Tibial nerve (tissue), 4 donors: ENCODE measurements around the gene DTNBP1. TPM values are rescaled to one million over a fixed set of nuclear protein-coding genes. Genes with fewer than 3 reads are reported as not detected.
A peak's percentile ranks its signal among the peaks of the same experiment; 100 is the strongest.

Experiments used
- DNase-seq, 2 donors: peaks; one replicate each; pipeline ENCODE4 v3.0.0-alpha.2; 2019; ENCODE audit warnings: low spot score in 2 of 2
- H3K27ac ChIP-seq, 4 donors: fragments of 200-600 bp; sonication (generic) in 3 of 4; one replicate each; pipeline ENCODE4 v1.5.1; 2017 to 2019; ENCODE audit warnings: mild to moderate bottlenecking in 1 of 4
- H3K27me3 ChIP-seq, 2 donors: fragments of 200-600 bp; sonication (generic) in 1 of 2; one replicate each; pipeline versions ENCODE4 v1.5.1 to v1.6.0; 2017 to 2019
- H3K36me3 ChIP-seq, 3 donors: fragments of 200-600 bp; sonication (generic); one replicate each; pipeline ENCODE4 v1.5.1; 2018 to 2019
- H3K4me1 ChIP-seq, 4 donors: fragments of 200-600 bp; sonication (generic) in 3 of 4; one replicate each; pipeline ENCODE4 v1.5.1; 2017 to 2019
- H3K4me3 ChIP-seq, 4 donors: fragments of 200-600 bp; sonication (generic) in 3 of 4; one replicate each; pipeline ENCODE4 v1.5.1; 2017 to 2019; ENCODE audit warnings: mild to moderate bottlenecking in 1 of 4, moderate library complexity in 1 of 4
- H3K9me3 ChIP-seq, 4 donors: fragments of 200-600 bp; sonication (generic) in 3 of 4; one replicate each; pipeline ENCODE4 v1.5.1; 2017 to 2019
- EP300 ChIP-seq, 2 donors: sonication (generic); formaldehyde crosslinking; IDR thresholded peaks; one replicate each; pipeline ENCODE4 v1.6.1; 2017; ENCODE audit warnings: antibody characterized with exemption in 2 of 2, mild to moderate bottlenecking in 1 of 2
- POLR2A ChIP-seq, 2 donors: fragments of 450-650 bp; IDR thresholded peaks; one replicate each; pipeline ENCODE4 v1.6.1; 2017; ENCODE audit warnings: antibody characterized with exemption in 2 of 2, mild to moderate bottlenecking in 2 of 2, moderate library complexity in 2 of 2
- whole genome bisulfite sequencing, 2 donors: methylation state at CpG; one replicate each; pipeline ENCODE4 v1.1.5; 2018; 5-methylcytosine and 5-hydroxymethylcytosine counted together
- total RNA-seq, 4 donors: library from RNA; depleted of rRNA; stranded (reverse); fragments of >200 nt; gene quantifications; one replicate each; pipeline ENCODE4 v1.1.0, GENCODE V29; 2016
- TF ChIP-seq, protein P1 (sequence below), 5 experiments: fragments of 200-600 bp in 3 of 5; fragments of 450-650 bp in 2 of 5; sonication (generic) in 3 of 5; IDR thresholded peaks; one replicate each; pipeline ENCODE4 v1.5.1; 2016 to 2019; ENCODE audit warnings: antibody characterized with exemption in 5 of 5, mild to moderate bottlenecking in 3 of 5, moderate library complexity in 2 of 5

The DTNBP1 gene
- total RNA-seq, 4 donors from 2014 or later, result 14.7 to 36.6 (median 16.1) TPM

DNA sequence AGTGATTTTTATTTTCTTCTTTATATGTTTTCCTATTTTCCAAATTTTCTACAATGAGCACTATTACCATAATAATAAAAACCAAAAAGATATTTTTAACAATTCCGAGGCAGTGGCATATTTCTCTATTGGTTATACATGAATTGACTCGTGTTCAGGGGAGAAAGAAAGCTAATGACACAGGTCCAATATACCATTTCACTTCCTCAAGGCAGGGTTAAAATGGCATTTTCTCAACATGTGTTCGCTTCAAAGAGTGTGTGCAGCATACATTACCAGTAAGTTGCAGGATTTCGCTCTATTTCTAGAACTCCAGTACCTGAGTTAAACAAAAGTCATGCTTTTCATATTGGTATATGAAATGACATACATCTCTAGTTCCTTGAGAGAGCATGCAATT lies 35.1 kb upstream of the DTNBP1 start:
- 91 to 95% methylated on average over 4 of the region's 4 CpGs for WGBS, 2 donors

DNA sequence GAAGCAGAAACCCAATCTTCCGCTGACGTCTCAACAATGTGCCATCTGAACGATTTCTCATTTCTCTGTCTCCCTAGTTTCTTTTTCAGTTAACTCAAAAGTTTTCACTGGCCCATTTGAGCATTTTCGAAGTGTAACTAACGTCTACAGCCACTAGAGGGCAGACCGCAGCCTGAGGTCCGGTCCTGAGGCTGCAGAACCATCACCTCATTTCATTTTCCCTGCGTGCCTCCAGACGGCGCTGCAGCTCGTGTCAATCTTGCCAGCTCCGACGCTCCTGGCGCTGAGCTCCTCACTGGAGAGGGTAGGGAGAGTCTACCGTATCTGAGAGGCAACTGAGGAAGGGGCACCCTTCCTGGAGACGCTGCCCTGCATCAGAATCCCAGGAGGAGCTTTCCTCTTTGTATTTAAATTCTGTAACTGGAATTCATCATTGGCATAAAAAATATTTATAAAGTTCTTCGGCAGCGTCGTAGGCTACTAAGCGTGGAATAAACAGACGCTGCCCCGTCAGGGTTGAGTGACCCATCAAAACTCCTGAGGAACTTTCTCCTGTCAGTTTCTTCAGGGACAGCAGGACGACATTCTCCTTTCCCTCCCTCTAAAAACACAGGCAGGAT lies 28.5 kb upstream of the DTNBP1 start:
- 16 to 18% methylated on average over 23 of the region's 23 CpGs for WGBS, 2 donors
- H3K27ac ChIP-seq, result peak overlapping the region in 2 of 4 donors; percentile 36 to 58
- TF ChIP-seq POLR2A (IDR thresholded peaks at IDR 0.05) (no peak), EP300 (IDR thresholded peaks at IDR 0.05) (peak in 1 of 2 donors; percentile 82)
- TF ChIP-seq, protein P1, sequence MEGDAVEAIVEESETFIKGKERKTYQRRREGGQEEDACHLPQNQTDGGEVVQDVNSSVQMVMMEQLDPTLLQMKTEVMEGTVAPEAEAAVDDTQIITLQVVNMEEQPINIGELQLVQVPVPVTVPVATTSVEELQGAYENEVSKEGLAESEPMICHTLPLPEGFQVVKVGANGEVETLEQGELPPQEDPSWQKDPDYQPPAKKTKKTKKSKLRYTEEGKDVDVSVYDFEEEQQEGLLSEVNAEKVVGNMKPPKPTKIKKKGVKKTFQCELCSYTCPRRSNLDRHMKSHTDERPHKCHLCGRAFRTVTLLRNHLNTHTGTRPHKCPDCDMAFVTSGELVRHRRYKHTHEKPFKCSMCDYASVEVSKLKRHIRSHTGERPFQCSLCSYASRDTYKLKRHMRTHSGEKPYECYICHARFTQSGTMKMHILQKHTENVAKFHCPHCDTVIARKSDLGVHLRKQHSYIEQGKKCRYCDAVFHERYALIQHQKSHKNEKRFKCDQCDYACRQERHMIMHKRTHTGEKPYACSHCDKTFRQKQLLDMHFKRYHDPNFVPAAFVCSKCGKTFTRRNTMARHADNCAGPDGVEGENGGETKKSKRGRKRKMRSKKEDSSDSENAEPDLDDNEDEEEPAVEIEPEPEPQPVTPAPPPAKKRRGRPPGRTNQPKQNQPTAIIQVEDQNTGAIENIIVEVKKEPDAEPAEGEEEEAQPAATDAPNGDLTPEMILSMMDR (IDR thresholded peaks at IDR 0.05), result peak; percentile 95 to 99 (median 98)
- H3K27me3 ChIP-seq, result no peaks in the 10 kb centered on the region
- no peaks in the 10 kb centered on the region for H3K9me3 ChIP-seq
- no peaks in the 10 kb centered on the region for H3K36me3 ChIP-seq
- H3K4me1 ChIP-seq, result peaks cover 0 to 15% (median 7%) of the 10 kb centered on the region in 4 donors
- H3K4me3 ChIP-seq, result peak overlapping the region in 2 of 4 donors; percentile 3 to 43
- DNase-seq, result peak; percentile 60 to 74

More for the DNA sequence above, 35.1 kb upstream of the DTNBP1 start:
- Histone ChIP-seq H3K4me3 (no peak overlapping the region), H3K36me3 (no peaks in the 10 kb centered on the region), H3K27me3 (no peaks in the 10 kb centered on the region), H3K9me3 (no peaks in the 10 kb centered on the region), H3K4me1 (no peaks in the 10 kb centered on the region), H3K27ac (no peak overlapping the region)
- DNase-seq, result no peak
- TF ChIP-seq, protein P1 (IDR thresholded peaks at IDR 0.05), result no peak

DNA sequence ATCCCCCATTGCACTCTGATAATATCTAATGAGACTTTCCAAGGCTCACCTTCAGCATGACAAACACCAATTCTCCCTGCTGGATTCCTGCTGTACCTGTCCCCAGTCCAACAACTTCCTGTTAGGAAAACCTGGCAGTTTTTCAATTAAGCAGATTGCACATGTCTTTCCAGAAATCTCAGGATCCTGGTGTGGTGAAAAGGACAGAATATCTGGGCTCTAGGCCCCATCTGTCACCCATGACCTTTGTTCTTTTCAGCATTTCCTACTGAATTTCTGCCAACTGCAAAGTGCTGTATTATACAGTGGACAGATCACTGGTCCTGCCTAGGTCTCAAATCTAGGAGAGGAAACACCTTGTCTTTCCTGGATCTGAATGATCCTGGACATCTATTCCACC lies 27.7 kb upstream of the DTNBP1 start:
- no peak for DNase-seq
- Histone ChIP-seq H3K36me3 (no peaks in the 10 kb centered on the region), H3K9me3 (no peaks in the 10 kb centered on the region), H3K4me1 (peaks cover 0 to 15% (median 7%) of the 10 kb centered on the region in 4 donors), H3K4me3 (no peak overlapping the region), H3K27me3 (no peaks in the 10 kb centered on the region), H3K27ac (no peak overlapping the region)
- TF ChIP-seq, protein P1 (IDR thresholded peaks at IDR 0.05), result no peak
- TF ChIP-seq EP300 (IDR thresholded peaks at IDR 0.05) (no peak), POLR2A (IDR thresholded peaks at IDR 0.05) (no peak)

DNA sequence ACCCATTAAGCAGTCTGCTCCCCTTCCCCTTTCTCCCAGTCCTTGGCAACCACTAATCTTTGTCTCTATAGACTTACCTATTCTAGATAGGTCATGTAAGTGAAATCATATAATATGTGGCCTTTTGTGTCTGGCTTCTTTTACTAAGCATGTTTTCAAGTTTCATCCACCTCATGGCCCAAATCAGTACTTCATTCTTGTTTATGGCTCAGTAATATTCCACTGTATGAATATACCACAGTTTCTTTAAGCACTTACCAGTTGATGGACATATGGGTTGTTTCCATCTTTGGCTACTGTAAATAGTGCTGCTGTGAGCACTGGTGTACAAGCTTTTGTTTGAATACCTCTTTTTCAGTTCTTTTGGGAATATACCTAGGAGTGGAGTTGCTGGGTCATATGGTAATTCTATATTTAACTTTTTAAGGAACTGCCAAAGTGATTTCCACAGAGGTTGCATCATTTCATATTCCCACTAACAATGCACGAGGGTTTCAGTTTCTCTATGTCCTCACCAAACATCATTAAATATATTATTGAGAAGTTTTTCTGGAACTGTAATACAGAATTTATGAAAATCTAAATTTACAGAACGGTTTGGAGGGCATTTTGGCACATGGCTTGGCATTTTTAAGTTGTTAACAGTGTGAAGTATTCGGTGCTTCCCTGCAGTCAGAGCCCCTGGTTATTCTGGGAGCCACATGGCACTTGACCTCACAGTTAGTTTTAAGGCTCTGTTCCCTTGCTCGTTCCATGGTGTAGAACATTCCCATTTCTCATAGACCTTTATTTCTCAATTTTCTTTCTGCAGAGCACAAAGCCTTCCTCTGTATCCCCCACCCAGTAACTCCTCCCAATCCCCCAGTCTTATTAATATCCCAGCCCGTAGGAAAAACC lies 27.0 kb upstream of the DTNBP1 start:
- no peak for DNase-seq
- no peak overlapping the region for H3K27ac ChIP-seq
- no peaks in the 10 kb centered on the region for H3K27me3 ChIP-seq
- TF ChIP-seq EP300 (IDR thresholded peaks at IDR 0.05), result peak in 1 of 2 donors; percentile 36
- no peak for TF ChIP-seq POLR2A (IDR thresholded peaks at IDR 0.05)
- TF ChIP-seq, protein P1 (IDR thresholded peaks at IDR 0.05), result no peak
- H3K36me3 ChIP-seq, result no peaks in the 10 kb centered on the region
- peaks cover 0 to 15% (median 7%) of the 10 kb centered on the region in 4 donors for H3K4me1 ChIP-seq
- WGBS, 2 donors, result 62 to 66% methylated on average over 5 of the region's 5 CpGs
- no peak overlapping the region for H3K4me3 ChIP-seq
- H3K9me3 ChIP-seq, result no peaks in the 10 kb centered on the region

DNA sequence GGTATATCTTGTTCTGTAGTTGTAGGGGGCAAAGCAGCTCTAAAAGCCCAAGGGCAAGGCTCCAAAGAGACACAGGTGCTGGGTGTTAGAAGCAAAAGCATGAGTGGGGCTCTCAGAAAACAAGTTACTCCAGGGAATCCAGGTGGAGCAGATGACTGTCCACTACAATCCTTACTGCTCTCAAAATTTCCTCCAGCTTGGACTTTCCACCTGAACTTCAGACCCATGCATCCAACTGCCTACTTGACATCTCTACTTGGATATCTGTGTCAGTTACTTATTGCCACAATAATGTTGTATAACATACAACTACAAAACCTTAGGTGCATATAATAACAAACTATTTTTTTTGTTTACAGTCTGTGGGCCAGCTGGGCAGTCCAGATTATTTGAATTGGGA lies 22.8 kb upstream of the DTNBP1 start:
- Histone ChIP-seq H3K27me3 (no peaks in the 10 kb centered on the region), H3K36me3 (no peaks in the 10 kb centered on the region), H3K4me3 (no peak overlapping the region), H3K27ac (no peak overlapping the region), H3K4me1 (peaks cover 0 to 5% (median under 1%) of the 10 kb centered on the region in 4 donors), H3K9me3 (no peaks in the 10 kb centered on the region)
- TF ChIP-seq POLR2A (IDR thresholded peaks at IDR 0.05) (no peak), EP300 (IDR thresholded peaks at IDR 0.05) (no peak)
- TF ChIP-seq, protein P1 (IDR thresholded peaks at IDR 0.05), result no peak
- no peak for DNase-seq
